Middle frontal gyrus (tissue), 1 donor: ENCODE data around the gene ERGIC1.
A peak's percentile ranks its signal among the peaks of the same experiment; 100 is the strongest.
"Not testable (repeated sequence)": the region's sequence is repeated elsewhere in the genome, so short reads cannot be mapped to it uniquely, and the experiment has no call there.

Source experiments
- DNase-seq: peaks from one replicate; pipeline ENCODE4 v3.0.0-alpha.2; 2015; ENCODE audit warnings: low spot score; ENCODE audit errors: extremely low spot score

ERGIC1 gene

GRCh38 chr5:172846677-172847076, 12.6 kb downstream of the ERGIC1 start:
- DNase-seq: no peak

GRCh38 chr5:172847584-172847983, 13.5 kb downstream of the ERGIC1 start:
- not testable (repeated sequence) for DNase-seq

- no peak for DNase-seq
Observed at GRCh38 chr5:172848419-172848818, 14.4 kb downstream of the ERGIC1 start.

GRCh38 chr5:172849606-172850453, 15.8 kb downstream of the ERGIC1 start:
- no peak for DNase-seq

- no peak for DNase-seq
Observed at GRCh38 chr5:172850454-172850797, 16.4 kb downstream of the ERGIC1 start.

- not testable (repeated sequence) for DNase-seq
Observed at GRCh38 chr5:172851254-172851653, 17.2 kb downstream of the ERGIC1 start.

- no peak for DNase-seq
Observed at GRCh38 chr5:172852490-172853354, 18.7 kb downstream of the ERGIC1 start.

- DNase-seq: no peak
Observed at GRCh38 chr5:172853355-172853975, 19.4 kb downstream of the ERGIC1 start.

- no peak for DNase-seq
Observed at GRCh38 chr5:172854451-172854871, 20.4 kb downstream of the ERGIC1 start.

GRCh38 chr5:172854971-172855370, 20.9 kb downstream of the ERGIC1 start:
- no peak for DNase-seq

GRCh38 chr5:172855597-172856292, 21.7 kb downstream of the ERGIC1 start:
- DNase-seq: no peak

- DNase-seq: no peak
Observed at GRCh38 chr5:172856336-172856735, 22.3 kb downstream of the ERGIC1 start.

GRCh38 chr5:172857982-172858381, 23.9 kb downstream of the ERGIC1 start:
- no peak for DNase-seq

- no peak for DNase-seq
Observed at GRCh38 chr5:172858511-172858989, 24.5 kb downstream of the ERGIC1 start.

GRCh38 chr5:172858990-172859811, 25.1 kb downstream of the ERGIC1 start:
- no peak for DNase-seq

GRCh38 chr5:172859966-172860365, 25.9 kb downstream of the ERGIC1 start:
- no peak for DNase-seq

GRCh38 chr5:172860520-172861443, 26.7 kb downstream of the ERGIC1 start:
- DNase-seq: peak; percentile 65

GRCh38 chr5:172861461-172861860, 27.4 kb downstream of the ERGIC1 start:
- no peak for DNase-seq

GRCh38 chr5:172862165-172862801, 28.2 kb downstream of the ERGIC1 start:
- DNase-seq: no peak
